GM18505 (cell line): Measurements from ENCODE around the gene EID1.

Experiments
- ATAC-seq: cut with Tn5 transposase; IDR thresholded peaks from one replicate; pipeline ENCODE4 v1.9.1; 2021; ENCODE audit not compliant: unreplicated experiment
- POLR2A ChIP-seq: IDR thresholded peaks from 4 replicates; pipeline ENCODE4 v1.6.1; 2011; ENCODE audit warnings: borderline replicate concordance; ENCODE audit not compliant: insufficient read depth, insufficient read length; ENCODE audit errors: extremely low read depth

Gene EID1

GRCh38 chr15:48914717-48915116 is 36.8 kb downstream of the EID1 start:
- no peak for TF ChIP-seq POLR2A
- no peak for ATAC-seq

DNA sequence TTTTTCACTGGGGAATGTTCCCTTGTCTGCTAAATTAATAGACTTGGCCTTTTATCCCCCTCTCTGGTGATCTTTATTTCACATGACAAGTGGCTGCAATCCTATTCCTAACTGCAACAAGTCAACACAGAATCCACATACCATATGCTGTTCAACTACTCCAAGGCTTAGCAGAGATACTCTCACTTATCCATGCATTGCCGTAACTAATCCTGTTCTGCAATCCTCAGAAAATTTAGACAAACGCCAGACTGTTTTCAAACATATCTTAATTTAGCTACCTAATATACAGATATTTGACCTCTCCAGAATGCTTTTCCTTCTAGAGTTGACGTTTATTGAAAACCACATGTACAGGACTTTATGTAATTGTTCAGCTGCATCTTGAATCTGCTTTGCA is 37.9 kb downstream of the EID1 start:
- ATAC-seq = no peak
- TF ChIP-seq POLR2A = no peak

DNA sequence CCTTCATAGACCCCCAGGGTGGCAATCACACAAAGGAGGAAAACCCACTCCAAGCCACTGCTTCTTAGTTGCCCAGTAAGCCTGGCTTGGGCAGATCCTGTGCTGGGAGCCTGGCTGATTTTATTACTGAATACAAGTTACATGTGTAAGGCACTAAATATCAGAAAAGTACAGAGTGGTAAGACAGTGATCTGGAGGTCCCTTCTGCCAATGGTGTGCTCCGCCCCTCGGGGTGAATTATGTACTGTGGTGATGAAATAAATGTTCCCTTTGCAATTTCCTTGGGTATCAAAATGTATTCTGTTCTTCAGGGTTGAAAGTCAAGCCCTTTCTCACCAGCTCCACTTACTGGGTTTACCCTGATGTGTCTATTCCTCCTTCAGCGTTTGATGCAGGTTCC is 38.8 kb downstream of the EID1 start:
- TF ChIP-seq POLR2A = no peak
- ATAC-seq = no peak

DNA sequence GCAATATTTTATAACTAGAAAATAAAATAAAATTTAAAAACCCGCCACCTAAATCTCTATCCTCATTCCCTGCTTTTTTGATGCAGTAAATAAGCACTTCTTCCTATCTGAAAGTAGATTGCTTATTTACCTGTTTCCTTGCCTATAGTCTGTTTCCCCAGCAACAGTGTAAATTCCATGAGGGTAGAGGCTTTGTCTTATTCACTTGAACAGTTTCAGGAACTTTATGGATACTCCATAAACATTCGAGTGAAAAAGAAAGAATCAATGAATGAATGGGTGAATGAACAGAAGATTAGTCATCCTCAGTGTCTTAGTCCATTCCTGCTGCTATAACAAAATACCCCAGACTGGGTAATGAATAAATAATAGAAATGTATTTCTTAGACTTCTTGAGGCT is 44.1 kb downstream of the EID1 start:
- TF ChIP-seq POLR2A = no peak
- no peak for ATAC-seq

DNA sequence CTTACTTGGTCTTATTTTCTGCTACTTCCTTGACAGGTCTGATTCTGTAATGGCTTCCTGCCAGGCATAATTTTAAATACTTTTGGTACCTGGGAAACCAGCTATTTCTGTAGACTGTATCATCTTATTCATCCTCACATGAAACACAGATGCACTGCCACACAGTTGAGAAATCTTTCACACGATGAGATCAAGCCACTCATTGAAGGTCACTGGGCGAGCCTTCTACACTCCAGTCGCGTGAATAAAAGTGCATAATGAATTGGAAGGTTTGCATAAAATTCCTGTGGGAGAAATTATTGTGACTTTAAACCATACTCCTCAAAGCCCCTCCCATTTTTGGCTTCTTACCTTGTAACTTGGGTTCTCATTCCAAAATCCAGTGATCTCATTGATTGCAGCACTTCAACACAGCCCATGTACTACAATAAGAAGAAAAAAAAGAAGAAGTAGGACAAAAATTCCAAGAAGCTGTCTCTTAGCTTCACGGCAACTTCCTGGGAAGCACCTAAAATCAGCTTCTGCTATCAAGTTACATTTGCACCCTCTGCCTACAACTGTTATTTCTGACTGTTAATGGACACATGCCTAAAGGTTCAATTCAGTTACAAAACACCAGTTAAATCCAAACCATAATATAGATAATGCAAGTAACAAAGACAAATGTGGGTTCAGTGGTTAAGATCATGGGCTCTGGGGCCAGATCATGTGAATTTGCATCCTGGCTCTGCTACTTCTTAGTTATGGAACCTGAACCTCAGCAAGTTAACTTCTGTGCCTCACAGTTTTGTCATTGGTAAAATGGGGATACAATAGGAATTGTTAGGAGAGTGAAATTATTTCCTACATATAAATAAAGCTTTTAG is 46.8 kb downstream of the EID1 start:
- no peak for ATAC-seq
- TF ChIP-seq POLR2A = no peak

GRCh38 chr15:48925714-48926223 is 47.8 kb downstream of the EID1 start:
- TF ChIP-seq POLR2A = no peak
- ATAC-seq = no peak

- ATAC-seq = no peak
- no peak for TF ChIP-seq POLR2A
Measured at GRCh38 chr15:48928877-48929538, 51.1 kb downstream of the EID1 start.

DNA sequence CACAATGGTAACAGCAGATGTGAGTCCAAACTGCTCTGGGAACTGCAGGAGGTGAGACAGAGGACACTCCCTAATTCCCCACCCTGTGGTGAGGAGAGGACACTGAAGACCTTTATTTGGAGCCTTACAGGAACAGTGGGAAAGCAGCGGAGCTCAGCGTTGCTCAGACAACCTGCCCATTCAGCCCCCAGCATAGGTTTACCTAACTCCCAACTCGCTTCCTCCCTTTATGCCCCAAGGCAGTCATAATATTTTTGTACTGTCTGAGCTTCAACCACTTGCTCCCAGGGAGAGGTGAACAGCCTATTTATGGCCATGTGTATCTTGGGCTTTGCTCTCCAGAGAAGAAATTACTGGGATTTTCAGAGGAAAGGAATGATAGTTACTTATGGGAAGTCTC is 51.7 kb downstream of the EID1 start:
- TF ChIP-seq POLR2A = no peak
- ATAC-seq = no peak
